ENCODE data around the gene RNF41. TPM values are rescaled to one million over a fixed set of nuclear protein-coding genes. Genes with fewer than 3 reads are reported as not detected.
A peak's percentile ranks its signal among the peaks of the same experiment; 100 is the strongest.

Gene RNF41
- total RNA-seq, 1 donor from 2014 or later, result 79.6 TPM

- TF ChIP-seq POLR2AphosphoS5 (IDR thresholded peaks at IDR 0.05; ENCODE audit: insufficient read depth in 1 of 2, low read depth in 1 of 2) (no peak), POLR2A (IDR thresholded peaks at IDR 0.05) (no peak)
- TF ChIP-seq, protein P1, sequence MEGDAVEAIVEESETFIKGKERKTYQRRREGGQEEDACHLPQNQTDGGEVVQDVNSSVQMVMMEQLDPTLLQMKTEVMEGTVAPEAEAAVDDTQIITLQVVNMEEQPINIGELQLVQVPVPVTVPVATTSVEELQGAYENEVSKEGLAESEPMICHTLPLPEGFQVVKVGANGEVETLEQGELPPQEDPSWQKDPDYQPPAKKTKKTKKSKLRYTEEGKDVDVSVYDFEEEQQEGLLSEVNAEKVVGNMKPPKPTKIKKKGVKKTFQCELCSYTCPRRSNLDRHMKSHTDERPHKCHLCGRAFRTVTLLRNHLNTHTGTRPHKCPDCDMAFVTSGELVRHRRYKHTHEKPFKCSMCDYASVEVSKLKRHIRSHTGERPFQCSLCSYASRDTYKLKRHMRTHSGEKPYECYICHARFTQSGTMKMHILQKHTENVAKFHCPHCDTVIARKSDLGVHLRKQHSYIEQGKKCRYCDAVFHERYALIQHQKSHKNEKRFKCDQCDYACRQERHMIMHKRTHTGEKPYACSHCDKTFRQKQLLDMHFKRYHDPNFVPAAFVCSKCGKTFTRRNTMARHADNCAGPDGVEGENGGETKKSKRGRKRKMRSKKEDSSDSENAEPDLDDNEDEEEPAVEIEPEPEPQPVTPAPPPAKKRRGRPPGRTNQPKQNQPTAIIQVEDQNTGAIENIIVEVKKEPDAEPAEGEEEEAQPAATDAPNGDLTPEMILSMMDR (IDR thresholded peaks at IDR 0.05), result no peak
- no peaks in the 10 kb centered on the region for H3K27me3 ChIP-seq
- DNase-seq (ENCODE audit: extremely low spot score in 2 of 2), result no peak
- H3K4me1 ChIP-seq, result peaks cover 12% of the 10 kb centered on the region
- peaks cover 0 to 11% of the 10 kb centered on the region in 2 donors for H3K36me3 ChIP-seq
- no peaks in the 10 kb centered on the region for H3K9me3 ChIP-seq
- H3K27ac ChIP-seq, result no peak overlapping the region
- intact Hi-C loops (cut with DNase I), result loop anchor here (10.0 kb wide), 1 partner anchor 104 kb away; the partner anchor contains the start of gene ESYT1
- no peak overlapping the region for H3K4me3 ChIP-seq
Observed at GRCh38 chr12:56229082-56229481, 7.4 kb upstream of the RNF41 start.

GRCh38 chr12:56224954-56225353, 3.2 kb upstream of the RNF41 start:
- TF ChIP-seq POLR2A (IDR thresholded peaks at IDR 0.05), result no peak
- TF ChIP-seq POLR2AphosphoS5 (IDR thresholded peaks at IDR 0.05; ENCODE audit: insufficient read depth in 1 of 2, low read depth in 1 of 2), result no peak
- TF ChIP-seq, protein P1 (IDR thresholded peaks at IDR 0.05), result no peak

GRCh38 chr12:56224102-56224701, 2.5 kb upstream of the RNF41 start, which contains the start of gene NABP2:
TSS of gene NABP2 (plus strand) at chr12:56224342. CDS start at chr12:56224857, 515 bp downstream.
- Histone ChIP-seq H3K4me3 (peak within 1 kb of the TSS; percentile 59 to 69), H3K27me3 (no peaks in the 10 kb centered on the region), H3K27ac (peak within 1 kb of the TSS; percentile 95), H3K4me1 (peaks cover 49% of the 10 kb centered on the region), H3K9me3 (no peaks in the 10 kb centered on the region), H3K36me3 (peaks cover 0 to 8% of the 10 kb centered on the region in 2 donors)
- peak in 1 of 2 donors; percentile 98 for DNase-seq (ENCODE audit: extremely low spot score in 2 of 2)
- peak; percentile 89 to 97 for TF ChIP-seq POLR2AphosphoS5 (IDR thresholded peaks at IDR 0.05; ENCODE audit: insufficient read depth in 1 of 2, low read depth in 1 of 2)
- TF ChIP-seq, protein P1 (IDR thresholded peaks at IDR 0.05), result peak; percentile 92 to 93 (median 93)
- TF ChIP-seq POLR2A (IDR thresholded peaks at IDR 0.05), result no peak
- intact Hi-C loops (cut with DNase I), result loop anchor here (2.0 to 10.0 kb wide), 2 partner anchors 31 to 99 kb away; partner anchors contain the start of gene ESYT1

More at GRCh38 chr12:56224954-56225353, 3.2 kb upstream of the RNF41 start:
- Histone ChIP-seq H3K9me3 (no peaks in the 10 kb centered on the region), H3K4me3 (peak overlapping the region; percentile 59 to 69), H3K27ac (peak overlapping the region; percentile 87), H3K4me1 (peaks cover 41% of the 10 kb centered on the region), H3K27me3 (no peaks in the 10 kb centered on the region), H3K36me3 (peaks cover 0 to 11% of the 10 kb centered on the region in 2 donors)
- intact Hi-C loops (cut with DNase I), result loop anchor here (2.0 to 10.0 kb wide), 2 partner anchors 32 to 100 kb away; partner anchors contain the start of gene ESYT1
- DNase-seq (ENCODE audit: extremely low spot score in 2 of 2), result no peak

DNA sequence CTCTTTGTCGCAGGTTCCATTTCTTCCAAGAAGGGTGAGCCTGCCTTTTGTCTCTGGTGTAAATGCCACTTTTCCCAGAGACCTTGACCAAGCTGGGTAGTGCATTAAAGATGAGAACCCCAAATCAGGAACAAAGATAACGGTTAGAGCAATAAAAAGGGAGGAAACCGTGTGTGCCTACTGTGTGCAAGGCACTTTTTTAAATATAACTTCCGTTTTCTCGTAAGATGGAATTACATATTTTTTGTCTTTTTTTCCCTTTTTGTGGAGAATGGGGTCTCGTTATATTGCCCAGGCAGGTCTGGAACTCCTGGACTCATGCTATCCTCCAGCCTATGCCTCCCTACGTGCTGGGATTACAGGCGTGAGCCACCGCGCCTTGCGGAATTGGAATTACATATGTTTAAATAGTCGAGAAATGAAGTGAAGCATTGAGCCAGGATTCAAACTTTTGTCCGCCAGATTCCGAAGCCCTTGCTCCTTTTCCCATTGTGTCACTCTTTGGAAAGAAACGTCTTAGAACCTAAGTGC, 1.9 kb upstream of the RNF41 start:
- Histone ChIP-seq H3K36me3 (peaks cover 0 to 4% of the 10 kb centered on the region in 2 donors), H3K4me1 (peaks cover 54% of the 10 kb centered on the region), H3K27ac (peak overlapping the region; percentile 87), H3K4me3 (peak overlapping the region; percentile 15 to 69), H3K27me3 (no peaks in the 10 kb centered on the region), H3K9me3 (no peaks in the 10 kb centered on the region)
- no peak for DNase-seq (ENCODE audit: extremely low spot score in 2 of 2)
- TF ChIP-seq, protein P1 (IDR thresholded peaks at IDR 0.05), result no peak
- no peak for TF ChIP-seq POLR2A (IDR thresholded peaks at IDR 0.05)
- TF ChIP-seq POLR2AphosphoS5 (IDR thresholded peaks at IDR 0.05; ENCODE audit: insufficient read depth in 1 of 2, low read depth in 1 of 2), result no peak
- intact Hi-C loops (cut with DNase I), result loop anchor here (2.0 to 10.0 kb wide), 2 partner anchors 31 to 99 kb away; partner anchors contain the start of gene ESYT1

All from vagina (tissue), 2 donors.